ENCODE results near the gene CHMP6.

CHMP6 gene

GRCh38 chr17:80970762-80971703 is 20.6 kb upstream of the CHMP6 start:
- no peak for DNase-seq (ENCODE audit: low spot score)

DNA sequence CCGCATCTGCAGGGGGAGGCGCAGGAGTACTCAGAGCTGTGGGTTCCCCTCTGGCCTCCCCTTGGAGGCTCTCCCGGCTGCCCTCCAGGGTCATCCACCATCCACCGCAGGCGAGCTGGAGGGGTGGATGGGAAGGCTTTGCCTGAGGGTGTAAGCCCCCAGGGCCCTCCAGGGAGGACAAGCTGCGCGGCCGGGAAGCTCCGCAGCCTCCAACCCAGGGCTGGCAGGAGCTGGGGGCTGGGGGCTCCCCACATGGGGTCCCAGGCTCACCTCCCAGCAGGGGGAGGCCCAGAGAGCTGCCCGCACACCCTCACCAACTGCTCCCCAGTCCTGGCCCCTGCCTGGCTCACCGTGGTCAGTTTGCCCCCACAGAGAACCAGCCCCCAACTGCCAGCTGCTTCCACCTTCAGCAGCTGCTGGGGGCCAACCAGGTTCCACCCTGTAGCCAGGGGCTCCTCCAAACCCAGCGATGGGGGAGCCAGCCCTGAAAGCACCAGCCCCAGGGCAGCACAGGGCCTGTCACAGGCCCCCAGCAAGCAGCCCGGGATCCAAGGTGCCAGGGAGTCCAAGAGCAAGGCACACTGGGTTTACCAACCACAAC is 19.8 kb upstream of the CHMP6 start:
- DNase-seq (ENCODE audit: low spot score), result no peak

DNA sequence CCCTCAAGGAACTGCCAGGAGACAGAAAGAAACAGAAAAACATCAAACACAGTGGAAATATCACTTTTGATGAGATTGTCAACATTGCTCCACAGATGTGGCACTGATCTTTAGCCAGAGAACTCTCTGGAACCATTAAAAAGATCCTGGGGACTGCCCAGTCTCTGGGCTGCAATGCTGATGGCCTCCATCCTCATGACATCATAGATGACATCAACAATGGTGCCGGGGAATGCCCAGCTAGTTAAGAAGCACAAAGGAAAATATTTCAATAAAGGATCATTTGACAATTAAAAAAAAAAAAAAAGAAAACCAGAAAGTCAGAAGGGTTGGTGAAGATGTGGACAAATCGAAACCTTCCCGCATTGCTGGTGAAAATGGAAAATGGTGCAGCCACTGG is 14.9 kb upstream of the CHMP6 start:
- no peak for DNase-seq (ENCODE audit: low spot score)

- no peak for DNase-seq (ENCODE audit: low spot score)
These were observed 14.5 kb upstream of the CHMP6 start for GRCh38 chr17:80977172-80977571.

DNA sequence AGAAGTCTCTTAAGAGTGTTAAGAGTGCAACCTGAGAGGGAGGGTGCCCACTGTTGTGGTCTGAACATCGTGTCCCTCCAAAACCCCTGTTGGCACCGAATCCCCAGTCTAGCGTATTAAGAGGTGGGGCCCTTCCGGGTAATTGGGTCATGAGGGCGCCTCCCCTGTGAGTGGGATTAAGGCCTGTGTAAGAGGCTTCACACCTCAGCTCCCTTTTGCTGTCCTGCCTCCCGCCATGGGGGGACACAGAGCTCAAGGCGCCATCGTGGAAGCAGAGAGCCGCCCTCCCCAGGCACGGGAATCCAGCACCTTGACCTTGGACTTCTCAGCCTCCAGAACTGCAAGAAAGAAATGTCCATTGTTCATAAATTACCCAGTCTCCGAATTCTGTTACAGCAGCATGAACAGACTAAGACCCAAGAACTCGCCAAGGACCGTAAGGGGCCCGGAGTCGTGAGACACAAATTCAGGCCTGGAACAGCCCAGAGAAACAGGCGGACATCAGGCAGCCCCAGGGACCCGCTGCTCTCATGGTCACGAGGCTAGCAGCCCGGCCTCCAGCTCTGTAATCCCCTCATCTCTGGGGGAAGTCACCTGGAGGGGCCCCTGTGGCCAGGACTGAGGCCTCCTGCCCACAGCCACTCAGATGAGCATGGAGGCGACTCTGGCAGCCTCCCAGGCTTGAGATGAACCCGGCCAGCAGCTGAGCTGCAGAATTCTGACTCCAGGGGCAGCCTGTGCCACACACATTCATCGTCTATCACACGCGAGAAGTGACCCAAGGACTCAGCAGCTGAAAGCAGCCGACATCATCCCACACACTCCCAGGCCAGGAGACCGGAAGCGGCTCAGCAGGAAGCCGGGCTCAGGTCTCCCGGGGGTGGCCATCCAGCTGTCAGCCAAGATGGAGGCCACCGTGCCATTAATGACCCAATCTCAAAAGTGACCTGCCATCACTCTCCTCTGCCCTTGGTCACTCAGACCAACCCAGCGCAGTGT is 12.8 kb upstream of the CHMP6 start:
- no peak for DNase-seq (ENCODE audit: low spot score)

DNA sequence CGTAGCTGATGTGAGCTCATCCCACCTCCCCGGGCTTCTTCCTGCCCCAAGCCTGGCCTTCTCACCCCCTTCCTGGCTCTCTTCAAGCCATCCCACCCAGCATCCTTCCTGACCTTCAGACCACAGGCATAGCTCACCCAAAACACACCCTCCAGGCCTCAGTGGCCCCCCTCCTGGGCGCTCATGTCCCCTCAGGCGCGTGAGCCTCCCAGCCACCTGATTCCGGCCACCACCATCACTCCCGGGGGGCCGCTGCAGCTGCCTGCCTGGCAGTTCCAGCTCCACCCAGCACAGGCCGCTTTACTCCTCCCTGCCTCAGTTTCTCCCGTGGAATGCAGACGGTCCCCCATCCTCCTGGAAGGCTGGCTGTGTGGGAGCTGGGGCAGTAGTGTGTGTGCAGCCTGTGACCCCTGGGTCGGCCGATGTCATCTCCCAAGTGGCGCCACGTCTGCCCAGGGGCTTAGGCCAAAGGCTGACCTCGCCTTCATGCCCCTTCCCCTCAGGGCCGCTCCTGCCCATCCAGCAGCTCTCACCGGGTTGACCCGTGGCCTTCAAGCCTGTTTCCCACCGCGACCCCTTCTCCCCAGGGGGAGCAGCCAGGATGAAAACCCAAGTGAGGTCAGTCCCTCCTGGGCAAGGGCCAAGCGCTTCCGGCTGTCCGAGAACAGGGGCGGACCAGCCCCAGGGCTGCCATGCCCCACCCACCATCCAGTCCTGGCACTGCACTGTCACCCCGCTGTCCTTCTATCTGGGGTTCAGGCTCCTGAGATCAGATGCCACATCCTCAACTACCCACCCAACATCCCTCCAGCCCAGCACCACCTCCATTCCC is 11.9 kb upstream of the CHMP6 start:
- DNase-seq (ENCODE audit: low spot score), result no peak

- DNase-seq (ENCODE audit: low spot score), result peak; percentile 42
These were observed 11.1 kb upstream of the CHMP6 start for GRCh38 chr17:80980397-80981061.

GRCh38 chr17:80981062-80981902 is 10.4 kb upstream of the CHMP6 start:
- DNase-seq (ENCODE audit: low spot score), result no peak

DNA sequence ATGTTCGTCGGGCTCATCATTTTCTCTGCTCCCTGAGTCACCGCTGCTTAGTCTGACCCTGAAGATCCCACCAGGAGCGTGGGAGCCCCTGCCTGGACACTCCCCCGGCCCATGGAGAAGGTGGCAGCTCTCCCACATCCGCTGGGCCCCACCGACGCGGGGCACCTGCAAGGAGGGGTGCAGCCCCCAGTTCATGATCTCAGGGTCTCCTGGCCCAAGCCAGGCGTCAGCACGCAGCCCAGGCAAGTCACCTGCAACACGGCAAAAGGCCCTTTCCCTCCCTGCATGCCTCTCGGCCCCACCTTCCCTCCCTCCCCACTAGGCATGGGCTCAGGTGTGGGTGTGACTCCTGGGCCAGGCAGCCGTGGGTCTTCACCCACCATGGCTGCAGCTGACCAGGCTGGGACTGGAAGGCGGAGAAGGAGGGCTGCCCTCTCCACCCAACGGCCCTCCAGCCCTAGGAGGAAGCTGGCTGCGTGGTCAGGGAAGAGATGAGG is 9.7 kb upstream of the CHMP6 start:
- no peak for DNase-seq (ENCODE audit: low spot score)

DNA sequence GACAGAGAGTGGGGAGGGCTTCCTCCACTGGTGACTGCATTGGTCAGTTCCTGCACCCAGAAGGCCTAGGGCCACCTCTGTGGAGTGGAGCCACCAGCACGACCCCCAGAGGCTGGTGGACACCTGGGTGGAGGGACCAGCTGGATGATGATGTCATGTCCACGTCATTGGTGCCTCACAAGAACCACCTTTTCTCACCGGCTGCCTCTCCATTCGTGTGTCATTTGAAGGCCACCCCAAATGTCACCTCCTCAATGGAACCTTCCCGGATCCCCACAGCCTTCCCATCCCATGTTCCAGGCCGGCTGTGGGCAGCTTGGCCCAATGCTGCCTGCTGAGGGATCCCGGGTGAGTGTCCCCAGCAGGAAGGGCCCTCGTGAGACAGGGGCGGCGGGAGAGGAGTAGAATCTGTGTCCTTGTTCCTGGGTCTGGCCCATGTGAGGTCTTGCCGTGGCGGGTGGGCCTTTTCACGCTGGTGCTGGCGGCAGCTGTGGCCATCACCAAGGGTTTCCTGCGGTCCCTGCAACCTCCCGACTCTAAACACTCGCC is 9.1 kb upstream of the CHMP6 start:
- DNase-seq (ENCODE audit: low spot score), result no peak

DNA sequence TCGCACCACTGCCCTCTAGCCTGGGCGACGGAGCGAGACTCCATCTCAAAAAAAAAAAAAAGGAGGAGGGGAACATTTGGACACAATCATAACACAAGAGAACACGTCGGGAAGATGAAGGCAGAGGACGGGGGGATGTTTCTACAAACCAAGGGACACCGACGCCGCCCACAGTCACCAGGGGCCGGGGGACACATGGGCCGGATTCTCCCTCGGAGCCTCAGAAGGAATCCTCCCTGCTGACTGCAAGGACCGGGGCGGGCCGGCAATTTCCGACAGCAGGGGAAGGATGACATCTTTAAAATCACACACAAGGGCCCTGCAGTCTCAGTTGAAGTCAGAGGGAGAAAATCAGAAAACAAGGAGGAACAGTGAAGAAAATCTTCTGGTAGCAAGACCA is 8.1 kb upstream of the CHMP6 start:
- no peak for DNase-seq (ENCODE audit: low spot score)

GRCh38 chr17:80984749-80985148 is 6.9 kb upstream of the CHMP6 start:
- DNase-seq (ENCODE audit: low spot score), result no peak

GRCh38 chr17:80986046-80986445 is 5.6 kb upstream of the CHMP6 start:
- DNase-seq (ENCODE audit: low spot score), result no peak

DNA sequence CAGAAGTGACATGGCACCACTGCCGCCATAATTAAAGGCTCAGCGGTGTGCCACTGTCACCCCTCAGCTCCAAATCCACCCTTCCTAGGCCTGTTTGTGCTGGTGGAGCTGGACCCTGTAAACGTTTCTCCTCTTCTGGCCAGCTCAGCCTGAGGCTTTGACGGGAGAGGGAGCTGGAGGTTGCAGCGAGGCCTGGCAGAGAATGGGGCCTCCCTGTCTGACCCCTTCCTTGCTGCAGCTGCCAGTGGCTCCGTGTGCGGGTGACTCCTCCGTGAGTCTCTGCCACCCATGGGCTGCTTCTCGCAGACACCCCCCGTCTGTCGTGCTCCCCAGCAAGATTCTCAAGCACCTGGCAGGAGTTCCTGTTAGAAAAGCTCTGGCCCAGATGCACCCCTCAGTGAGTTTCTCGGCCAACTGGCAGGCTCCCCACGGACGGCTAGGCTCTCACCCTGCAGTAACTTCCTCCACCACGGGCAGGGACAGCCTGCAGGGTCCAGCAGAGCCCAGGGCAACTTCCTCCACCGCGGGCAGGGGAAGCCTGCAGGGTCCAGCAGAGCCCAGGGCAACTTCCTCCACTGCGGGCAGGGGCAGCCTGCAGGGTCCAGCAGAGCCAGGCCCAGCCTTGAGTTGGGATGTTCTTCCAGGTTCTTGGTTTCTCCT is 4.7 kb upstream of the CHMP6 start:
- no peak for DNase-seq (ENCODE audit: low spot score)

DNA sequence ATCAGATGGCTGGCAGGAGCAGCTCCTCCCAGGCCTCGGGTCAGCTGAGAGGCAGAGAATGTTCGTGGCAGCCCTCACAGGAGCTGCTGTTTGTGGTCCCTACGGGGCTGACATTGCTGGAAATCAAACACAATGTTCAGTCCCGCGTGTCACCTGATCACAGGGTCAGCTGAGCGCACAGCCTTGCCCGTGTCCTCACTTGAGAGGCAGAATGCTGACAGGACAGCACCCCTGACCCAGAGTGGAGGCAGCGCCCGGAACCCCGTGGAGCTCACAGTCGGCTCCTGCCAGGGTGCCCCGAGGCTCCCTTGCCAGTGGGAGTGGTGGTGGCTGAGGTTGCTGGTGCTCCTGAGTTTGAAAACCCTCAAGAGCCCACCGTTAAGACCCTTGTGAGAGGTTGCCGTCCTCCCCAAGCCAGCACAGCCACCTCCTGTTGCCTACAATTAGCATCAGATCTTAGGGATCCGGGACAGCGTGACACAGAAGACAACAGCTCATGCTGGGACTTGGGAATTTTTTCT is 3.6 kb upstream of the CHMP6 start:
- no peak for DNase-seq (ENCODE audit: low spot score)

- no peak for DNase-seq (ENCODE audit: low spot score)
These were observed 2.1 kb upstream of the CHMP6 start for GRCh38 chr17:80989586-80989913.

GRCh38 chr17:80990921-80991644 is 558 bp upstream of the CHMP6 start:
- DNase-seq (ENCODE audit: low spot score), result no peak
